Fibroblast of skin of left quadriceps (primary cell): ENCODE measurements around the gene GTPBP4.
"Not testable (repeated sequence)": the region's sequence is repeated elsewhere in the genome, so short reads cannot be mapped to it uniquely, and the experiment has no call there.

Source experiments
- DNase-seq, 2 experiments: peaks; one replicate each; pipeline ENCODE4 v3.0.0-alpha.2; 2013; ENCODE audit warnings: low read depth in 2 of 2

GTPBP4 gene

DNA sequence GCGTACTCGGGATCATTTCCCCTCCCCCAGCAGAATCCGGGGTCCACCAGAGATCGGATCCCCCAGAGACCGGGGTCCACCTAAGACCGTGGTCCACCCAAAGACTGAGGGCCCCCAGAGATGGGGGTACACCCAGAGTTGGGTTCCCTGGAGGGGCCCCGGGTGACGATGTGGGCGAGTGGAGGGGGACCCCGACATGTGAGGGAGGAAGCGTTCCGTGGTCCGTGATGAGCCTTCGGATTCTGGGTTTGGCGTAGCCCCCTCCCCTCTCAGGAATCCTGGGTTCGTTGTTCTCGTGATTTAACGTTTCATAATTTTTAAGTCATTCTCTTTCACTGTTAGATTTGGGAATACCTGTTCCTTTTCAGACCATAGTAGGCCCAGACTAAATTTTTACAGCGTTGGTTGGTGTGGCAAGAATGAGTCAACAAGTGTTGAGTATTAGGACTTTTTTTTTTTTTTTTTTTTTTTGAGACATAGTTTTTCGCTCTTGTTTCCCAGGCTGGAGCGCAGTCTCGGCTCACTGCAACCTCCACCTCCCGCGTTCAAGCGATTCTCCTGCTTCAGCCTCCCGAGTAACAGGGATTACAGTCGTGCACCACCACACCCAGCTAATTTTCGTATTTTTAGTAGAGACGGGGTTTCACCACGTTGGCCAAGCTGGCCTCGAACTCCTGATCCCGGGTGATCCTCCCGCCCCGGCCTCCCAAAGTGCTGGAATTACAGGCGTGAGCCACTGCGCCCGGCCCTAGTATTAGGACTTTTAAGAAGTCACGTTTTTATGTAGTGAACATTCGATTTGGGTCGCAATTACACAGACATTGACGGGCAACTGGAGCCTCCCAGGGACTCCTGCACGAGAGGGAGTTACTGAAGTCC lies 672 bp downstream of the GTPBP4 start:
- no peak for DNase-seq

DNA sequence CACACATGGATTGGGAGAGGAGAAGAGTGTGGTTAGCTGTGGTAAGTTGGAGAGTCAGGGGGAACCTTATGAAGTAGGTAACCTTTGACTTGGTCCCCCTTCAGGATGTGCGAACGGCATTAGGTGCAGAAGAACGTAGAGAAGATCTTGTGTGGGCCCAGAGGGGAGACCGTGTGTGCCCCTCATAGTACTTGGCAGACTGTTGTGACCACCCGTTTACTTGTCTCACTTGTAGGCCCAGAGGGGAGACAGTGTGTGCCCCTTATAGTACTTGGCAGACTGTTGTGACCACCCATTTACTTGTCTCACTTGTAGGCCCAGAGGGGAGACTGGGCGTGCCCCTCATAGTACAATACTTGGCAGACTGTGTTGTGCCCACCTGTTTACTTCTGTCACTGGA lies 2.6 kb downstream of the GTPBP4 start:
- no peak for DNase-seq

DNA sequence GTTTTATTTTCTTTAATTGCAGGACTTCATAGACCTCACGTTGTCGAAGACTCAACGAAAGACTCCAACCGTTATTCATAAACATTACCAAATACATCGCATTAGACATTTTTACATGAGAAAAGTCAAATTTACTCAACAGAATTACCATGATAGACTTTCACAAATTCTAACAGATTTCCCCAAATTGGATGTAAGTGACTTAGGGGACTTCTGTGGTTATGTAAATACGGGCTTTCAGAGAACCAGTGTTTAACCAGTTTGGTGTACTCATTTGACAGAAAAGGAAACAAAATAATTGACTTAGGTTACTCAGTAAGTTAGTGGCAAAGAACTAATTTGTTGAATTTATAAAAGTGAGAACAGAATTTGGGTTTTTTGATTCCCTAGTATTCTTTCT lies 4.2 kb downstream of the GTPBP4 start:
- no peak for DNase-seq

DNA sequence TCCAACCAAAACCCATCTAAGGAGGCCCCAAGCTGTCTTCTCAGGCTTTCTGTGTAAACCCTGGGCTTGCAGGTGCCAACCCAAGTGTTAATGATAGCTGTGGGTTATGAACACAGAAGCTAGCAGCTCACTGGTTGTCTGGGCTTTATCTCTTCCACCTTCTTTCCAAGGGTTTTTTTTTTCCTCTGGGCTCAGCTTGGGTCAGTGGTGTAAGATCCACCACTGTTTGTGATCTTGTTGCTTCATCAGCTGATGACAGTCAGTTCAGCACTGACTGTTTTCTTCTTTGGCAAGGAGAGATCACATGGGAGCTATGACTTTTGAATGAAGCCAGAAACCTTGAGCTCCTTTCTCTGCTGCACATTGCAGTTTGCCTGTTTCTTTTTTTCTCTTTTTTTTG lies 4.6 kb downstream of the GTPBP4 start:
- DNase-seq: no peak

DNA sequence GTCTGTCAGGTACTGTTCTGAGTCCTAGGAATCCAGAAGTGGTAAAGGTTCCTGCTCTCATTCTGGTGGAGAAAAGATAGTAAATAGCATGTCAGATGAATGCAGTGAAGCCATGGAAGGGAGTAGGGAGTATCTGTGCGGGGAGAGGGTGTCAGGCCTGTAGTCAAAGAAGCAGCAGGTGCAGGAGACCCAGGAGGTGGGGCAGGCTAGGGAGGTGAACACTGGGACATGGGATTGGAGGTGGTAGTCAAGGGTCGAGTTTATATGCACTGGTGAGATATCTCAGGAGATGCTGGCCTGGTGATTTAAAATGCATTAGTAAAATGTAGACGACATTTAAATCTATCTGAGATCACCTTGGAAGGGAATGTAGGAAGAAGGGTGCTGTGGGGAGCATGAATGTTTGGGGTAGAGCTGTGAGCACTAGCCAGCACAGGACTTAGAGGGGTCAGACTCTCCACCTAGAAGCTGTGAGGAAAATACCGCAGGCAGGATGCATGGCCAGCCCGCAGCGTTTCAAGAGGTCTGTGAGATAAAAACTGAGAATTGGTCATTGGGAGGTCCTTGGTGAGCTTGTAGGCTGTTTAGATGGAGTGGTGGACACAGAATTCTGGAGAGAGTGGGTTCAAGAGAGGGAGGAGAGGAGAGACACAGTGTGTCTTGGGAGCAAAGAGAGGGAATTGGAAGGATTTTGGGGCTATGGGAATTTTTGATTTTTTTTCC lies 6.8 kb downstream of the GTPBP4 start:
- no peak for DNase-seq

DNA sequence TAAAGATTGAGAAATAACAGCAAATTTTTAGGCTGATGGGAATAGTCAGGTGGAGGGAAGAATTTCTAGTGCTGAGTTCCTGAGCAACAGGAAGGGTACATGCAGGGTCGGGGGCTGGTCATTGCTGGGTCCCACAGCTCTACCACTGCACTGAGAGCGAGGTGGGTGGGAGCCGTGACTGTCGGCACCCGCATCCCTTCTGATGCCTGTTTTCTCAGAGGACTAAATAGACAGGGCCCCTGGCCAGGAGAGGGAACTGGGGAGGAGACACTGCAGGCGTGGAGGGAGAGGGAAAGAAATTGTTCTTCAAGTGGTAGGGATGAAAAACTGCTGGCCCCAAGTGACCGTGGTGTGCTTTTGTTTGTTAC lies 7.3 kb downstream of the GTPBP4 start:
- DNase-seq: no peak

DNA sequence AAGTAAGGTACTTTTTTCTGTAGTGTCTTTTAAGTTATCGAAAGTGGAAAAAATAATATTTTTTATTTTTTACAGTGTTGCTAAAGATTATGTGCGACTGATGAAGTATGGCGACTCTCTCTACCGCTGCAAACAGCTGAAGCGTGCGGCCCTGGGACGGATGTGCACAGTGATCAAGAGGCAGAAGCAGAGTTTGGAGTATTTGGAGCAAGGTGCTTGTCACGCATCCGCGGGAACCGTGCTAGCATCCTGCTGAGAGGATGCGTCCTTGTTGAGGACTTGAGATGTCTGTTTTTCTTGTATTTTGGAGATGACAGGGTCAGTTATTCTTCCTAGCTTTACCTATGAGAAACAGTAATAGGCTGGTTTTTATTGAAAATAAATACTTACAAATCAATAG lies 7.8 kb downstream of the GTPBP4 start:
- DNase-seq: no peak

DNA sequence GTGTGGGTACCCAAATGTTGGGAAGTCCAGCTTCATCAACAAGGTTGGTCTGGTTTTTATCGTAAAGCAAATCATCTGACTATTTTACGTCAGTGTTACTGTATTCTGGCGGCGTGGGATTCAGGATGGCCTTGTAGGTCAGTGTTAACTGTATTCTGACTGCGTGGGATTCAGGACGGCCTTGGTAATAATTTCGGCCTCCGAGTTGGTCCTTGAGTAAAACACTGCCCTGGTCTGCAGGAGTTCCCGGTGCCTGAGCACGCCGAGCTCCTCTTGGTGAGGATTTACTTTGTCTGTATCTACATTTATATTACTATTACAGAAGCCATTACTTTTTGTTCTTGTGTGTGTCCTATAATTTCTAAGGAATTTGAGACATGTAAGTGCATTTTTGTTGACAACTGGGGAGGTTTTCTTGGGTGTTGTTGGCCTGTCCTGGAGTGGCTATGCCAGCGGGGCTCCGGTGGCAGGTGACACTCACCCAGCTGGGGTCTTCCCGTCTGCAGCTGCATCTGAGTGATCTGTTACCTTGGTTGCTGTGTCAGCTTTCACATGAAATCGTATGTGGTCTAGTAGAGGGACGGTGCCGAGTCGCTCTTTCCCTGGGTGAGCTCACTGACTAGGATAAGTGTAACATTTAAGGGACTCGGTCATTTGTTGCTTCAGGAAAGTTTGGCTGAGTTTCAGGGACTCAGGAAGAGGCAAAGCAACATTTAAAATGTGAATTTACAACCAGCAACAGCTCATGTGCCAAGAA lies 9.2 kb downstream of the GTPBP4 start:
- no peak for DNase-seq

DNA sequence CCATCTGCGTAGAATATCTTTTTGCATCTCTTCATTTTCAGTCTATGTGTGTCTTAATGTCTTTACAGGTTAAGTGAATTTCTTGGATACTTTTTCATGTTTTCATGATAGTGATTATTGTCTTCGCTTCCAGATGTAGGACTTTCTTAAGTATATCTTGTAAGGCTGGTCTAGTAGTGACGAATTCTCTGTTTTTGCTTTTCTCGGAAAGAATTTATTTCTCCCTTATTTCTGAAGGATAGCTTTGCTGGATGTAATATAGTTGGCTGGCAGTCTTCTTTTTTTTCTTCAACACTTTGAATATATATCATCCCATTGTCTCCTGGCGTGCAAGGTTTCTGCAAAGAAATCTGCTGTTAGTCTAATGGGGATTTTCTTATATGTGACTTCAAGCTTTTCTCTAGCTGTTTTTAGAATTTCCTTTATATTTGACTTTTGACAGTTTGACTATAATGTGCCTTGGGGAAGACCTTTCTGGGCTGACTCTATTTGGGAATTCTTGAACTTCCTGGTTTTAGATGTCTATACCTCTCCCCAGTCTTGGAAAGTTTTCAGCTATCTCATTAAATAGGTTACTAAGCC lies 14.3 kb downstream of the GTPBP4 start:
- no peak for DNase-seq

DNA sequence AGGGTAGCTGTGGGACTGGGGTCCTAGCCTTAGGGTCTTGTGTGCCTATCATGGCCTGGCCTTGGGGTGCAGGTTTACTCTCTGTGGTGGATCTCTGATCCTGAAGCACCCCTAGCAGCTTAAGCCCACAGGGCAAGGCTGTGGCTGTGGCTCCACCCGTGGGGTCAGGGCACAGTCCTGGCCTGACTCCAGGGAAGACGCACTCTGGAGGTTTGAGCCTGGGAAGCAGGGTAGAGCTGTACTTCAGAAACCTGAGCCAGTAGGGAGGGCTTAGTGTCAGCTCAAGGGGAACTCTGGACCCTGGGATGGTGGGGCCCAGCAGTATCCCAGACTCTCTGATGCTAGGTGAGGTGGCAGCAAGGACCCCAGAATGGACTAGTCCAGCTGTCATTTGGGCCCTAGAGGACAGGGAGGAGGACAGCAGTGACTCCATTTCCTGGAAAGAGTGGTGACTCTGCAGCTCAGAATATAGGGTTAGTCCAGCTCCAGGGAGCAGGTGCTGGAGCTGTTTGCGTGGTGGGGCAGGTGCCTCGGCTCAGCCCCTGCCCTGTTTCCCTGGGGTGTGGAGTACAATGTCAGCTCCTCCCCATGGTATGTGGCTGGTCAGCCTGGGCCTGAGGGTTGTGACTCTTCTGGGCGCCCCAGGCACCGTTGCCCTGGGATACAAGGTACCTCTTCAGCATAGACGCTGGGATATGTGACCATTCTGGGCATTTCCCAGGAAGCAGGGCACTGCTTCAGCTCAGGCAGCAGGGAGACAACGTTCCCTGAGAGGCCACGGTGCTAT lies 15.8 kb downstream of the GTPBP4 start:
- no peak for DNase-seq

DNA sequence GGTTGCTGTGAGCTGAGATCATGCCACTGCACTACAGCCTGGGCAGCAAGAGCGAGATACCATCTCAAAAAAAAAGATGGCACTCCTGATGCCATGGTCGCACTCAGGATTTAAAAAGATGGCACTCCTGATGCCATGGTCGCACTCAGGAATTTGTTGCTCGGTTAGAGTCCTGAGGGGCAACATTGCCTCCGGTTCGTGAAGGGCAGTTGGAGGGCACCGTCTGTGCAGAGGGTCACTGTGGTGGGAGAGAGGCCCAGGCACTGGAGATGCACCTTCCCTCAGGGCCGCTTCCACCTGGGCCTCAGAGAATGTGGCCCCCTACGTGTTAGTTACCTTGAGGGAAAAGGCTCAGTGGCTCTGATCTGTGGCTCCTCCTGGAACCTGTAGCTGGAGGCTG lies 18.3 kb downstream of the GTPBP4 start:
- no peak for DNase-seq

DNA sequence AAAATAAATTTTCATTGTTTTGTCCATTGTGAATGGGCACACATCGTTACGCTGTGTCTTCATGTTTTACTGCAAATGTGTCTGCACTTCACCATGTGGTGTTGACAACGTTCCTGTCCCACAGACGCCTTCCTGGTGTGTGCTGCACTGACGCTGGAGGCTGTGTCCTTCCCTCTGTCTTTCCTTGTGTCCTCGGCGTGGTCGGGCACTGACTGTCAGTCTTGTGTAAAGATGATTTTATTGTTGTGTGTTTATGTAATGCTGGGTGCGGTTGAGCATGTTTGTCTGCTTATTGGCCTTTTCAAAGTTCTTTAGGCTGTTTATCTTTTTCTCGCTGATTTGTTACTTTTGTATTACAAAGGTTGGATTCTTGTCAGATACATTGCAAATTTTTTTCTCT lies 19.3 kb downstream of the GTPBP4 start:
- DNase-seq: no peak

DNA sequence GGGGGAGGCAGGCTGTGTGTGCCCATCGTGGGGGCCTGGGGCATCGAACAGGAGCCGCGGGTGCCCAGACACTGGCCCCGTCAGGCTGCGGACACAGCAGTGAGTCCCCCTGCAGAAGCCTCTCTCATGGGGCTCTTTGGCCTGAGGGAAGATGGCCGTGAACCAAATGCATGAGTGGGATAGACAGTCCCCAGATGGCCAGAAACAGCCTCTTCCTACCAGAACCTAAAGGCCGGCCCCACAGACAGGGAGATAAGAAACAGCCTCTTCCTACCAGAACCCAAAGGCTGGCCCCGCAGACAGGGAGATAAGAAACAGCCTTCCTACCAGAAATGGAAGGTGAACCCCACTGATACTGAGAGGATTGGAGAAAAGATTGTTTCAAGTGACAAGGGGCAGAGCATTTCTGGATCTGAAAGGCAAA lies 20.8 kb downstream of the GTPBP4 start:
- DNase-seq: no peak

DNA sequence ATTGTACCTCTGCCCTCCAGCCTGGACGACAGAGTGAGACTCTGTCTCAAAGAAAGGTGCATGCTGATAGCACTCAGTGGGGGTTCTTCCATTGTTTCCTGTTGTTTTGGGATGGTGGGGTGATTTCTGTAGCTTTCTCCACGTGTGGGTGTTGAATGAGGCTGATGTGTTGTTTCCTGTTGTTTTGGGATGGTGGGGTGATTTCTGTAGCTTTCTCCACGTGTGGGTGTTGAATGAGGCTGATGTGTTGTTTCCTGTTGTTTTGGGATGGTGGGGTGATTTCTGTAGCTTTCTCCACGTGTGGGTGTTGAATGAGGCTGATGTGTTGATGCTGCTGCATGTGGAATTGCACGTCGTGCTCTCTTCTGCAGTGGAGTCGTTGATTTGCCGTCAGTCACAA lies 21.7 kb downstream of the GTPBP4 start:
- not testable (repeated sequence) for DNase-seq

DNA sequence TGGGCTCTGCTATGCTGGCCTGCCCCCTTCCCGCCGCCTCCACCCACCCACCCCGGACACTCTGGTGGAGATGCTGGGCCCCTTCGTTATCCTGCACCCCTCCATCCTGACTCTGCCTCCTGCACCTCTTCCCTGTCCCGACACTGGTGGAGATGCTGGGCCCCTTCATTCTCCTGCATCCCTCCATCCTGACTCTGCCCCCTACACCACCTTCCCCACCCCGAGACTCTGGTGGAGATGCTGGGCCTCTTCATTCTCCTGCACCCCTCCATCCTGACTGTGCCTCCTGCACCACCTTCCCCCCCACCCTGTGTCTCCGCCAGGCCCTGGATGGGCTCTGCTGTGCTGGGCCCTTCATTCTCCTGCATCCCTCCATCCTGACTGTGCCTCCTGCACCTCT lies 22.5 kb downstream of the GTPBP4 start:
- no peak for DNase-seq

DNA sequence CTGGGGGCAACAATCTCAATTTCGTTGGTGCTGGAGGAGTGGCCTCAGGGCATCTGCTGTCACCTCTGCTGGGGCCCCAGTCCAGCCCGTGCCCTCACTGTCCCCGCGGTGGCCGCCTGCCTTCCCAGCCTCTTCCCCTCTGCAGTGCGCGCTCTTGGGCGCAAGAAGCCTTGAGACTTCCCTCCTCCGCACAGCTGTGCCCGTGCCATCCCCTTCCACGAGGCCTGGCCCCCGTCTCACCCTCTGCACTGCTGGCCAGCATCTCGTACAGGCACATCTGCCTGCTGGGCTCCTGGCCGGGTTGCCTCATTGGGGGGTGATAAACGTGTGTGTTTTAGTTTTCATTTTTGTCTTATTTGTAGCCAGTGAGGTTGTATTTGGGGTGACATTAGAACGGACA lies 23.5 kb downstream of the GTPBP4 start:
- no peak for DNase-seq

DNA sequence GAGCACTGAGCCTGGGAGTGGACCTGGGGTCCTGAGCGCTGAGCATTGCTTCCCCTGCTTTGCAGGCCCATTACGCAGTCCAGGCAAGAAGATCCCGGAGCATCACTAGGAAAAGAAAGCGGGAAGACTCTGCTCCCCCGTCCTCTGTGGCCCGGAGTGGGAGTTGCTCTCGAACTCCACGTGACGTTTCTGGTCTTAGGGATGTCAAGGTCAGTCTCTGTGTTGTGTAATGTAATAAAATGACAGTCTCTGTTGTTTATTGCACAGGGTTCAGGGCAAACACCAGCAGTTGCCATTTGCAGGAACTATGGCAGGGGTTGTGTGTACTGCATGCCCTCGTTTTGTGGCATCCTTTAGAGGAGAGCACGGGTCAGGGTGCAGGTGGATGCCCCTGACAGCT lies 27.5 kb downstream of the GTPBP4 start:
- no peak for DNase-seq

DNA sequence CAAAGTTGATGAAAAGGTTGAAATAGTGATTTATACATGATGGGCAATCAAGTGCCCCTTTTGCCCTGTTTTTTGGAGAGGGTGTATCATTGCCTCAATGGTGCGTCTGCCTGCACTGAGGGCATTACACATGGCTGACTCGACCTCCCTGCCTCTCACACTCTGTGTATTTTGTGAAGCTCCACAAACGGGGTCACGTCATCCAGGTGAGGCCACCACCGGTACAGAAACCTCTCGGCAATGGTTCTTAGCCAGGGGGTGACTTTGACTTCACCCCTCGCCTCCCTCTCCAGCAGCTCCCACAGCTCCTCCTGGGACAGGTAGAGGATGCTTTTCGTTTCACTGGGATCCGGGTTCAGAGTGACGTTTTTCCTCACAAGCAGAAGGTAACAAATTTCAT lies 31.1 kb downstream of the GTPBP4 start:
- no peak for DNase-seq

DNA sequence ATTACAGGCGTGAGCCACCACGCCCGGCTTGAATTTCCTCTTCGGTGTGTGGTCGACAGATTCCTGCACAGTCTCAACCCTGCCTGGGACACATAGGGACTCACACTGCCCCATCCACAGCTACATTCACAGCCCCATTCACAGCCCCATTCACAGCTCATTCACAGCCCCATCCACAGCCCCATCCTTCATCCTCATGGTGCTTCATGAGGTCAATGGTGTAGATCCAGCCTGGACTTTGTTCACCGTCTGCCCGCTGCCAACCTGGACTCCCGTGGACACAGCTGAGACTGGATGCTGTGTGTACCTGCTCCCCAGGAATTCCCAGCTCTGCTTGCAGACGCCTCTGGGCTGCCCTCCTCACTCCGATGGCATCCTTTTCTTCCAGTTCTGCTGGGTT lies 32.2 kb downstream of the GTPBP4 start:
- no peak for DNase-seq

DNA sequence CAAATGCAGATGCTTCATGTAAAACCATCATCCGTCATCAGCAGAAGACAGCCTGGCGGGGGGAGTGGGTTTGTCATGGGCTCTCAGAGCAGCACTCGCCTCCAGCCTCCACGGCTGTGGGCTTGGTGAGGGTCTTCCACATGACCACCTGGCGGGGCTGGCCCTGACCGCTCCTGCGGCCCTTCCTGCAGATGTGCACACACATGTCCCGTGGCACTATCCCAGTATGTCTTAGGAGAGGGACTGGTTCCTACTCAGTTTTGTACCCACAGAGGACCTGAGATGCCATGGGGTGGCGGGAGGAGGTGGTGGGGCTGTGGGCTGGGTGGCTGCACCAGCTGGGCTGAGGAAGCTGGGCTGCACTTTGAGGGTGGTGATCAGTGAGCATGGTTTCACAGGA lies 32.7 kb downstream of the GTPBP4 start:
- no peak for DNase-seq

DNA sequence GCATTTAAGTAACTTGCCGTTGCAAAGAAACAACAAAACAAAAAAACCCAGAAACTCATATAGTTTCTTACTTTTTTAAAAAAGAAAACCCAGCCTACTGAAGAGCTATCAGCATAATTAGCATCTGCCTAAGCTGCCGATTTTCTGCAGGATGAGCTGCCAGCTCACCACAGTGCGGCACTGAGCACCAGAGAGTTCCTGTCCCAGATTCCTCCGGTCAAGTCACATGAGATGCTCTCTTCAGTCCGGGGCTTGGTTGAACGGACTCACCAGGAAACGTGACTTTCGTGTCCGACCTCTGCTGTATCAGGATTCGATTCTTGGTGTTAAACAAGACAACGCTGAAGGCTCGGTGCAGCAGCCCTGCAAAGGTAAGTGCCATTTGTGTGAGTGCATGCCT lies 34.2 kb downstream of the GTPBP4 start:
- no peak for DNase-seq

DNA sequence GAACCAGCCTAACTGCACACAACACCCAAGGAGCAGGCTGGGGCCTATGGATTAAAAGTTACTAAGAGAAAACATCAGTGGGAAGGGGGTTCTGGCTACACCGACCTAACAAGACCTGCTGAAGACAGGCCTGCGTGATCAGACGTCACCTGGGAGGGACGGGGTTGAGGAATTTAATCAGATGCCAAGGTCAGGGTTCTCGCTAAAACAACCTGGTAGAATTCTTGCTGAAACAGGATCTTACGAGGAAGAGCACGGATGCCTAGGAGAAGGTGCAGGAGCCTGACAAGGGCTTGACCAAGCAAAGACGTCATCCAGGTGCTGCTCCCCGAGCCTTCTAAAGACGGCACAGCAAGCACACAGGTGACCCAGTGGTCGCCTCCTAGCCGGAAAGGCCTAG lies 35.9 kb downstream of the GTPBP4 start:
- no peak for DNase-seq
